GM23248 (cell line): ENCODE data around the gene CLCN6. TPM values are rescaled to one million over a fixed set of nuclear protein-coding genes. Genes with fewer than 3 reads are reported as not detected.

Experiments used
- DNase-seq: peaks from one replicate; pipeline ENCODE4 v3.0.0-alpha.2; 2015
- H2AFZ ChIP-seq: fragments of 200-600 bp; sonication (generic); 2 replicates; pipeline ENCODE4 v1.6.1; 2016; ENCODE audit warnings: antibody characterized with exemption
- H3F3A ChIP-seq: fragments of 200-600 bp; sonication (generic); 2 replicates; pipeline ENCODE4 v1.6.1; 2016; ENCODE audit warnings: mild to moderate bottlenecking, antibody characterized with exemption, mixed run types; ENCODE audit not compliant: insufficient read depth
- H3K27ac ChIP-seq: fragments of 200-600 bp; sonication (generic); 2 replicates; pipeline ENCODE4 v1.5.1; 2016; ENCODE audit warnings: mild to moderate bottlenecking
- H3K27me3 ChIP-seq: fragments of 200-600 bp; sonication (generic); replicated peaks from 2 replicates; pipeline ENCODE4 v1.6.1; 2016; ENCODE audit warnings: mild to moderate bottlenecking; ENCODE audit not compliant: insufficient read depth
- H3K36me3 ChIP-seq: fragments of 200-600 bp; sonication (generic); 2 replicates; pipeline ENCODE4 v1.6.1; 2016; ENCODE audit warnings: low read depth, mild to moderate bottlenecking
- H3K4me1 ChIP-seq: fragments of 200-600 bp; sonication (generic); 2 replicates; pipeline ENCODE4 v1.6.1; 2016; ENCODE audit warnings: mild to moderate bottlenecking; ENCODE audit not compliant: insufficient read depth
- H3K4me2 ChIP-seq: fragments of 200-600 bp; sonication (generic); one replicate; pipeline ENCODE4 v1.6.1; 2016; ENCODE audit warnings: mild to moderate bottlenecking; ENCODE audit not compliant: unreplicated experiment
- H3K4me3 ChIP-seq: fragments of 200-600 bp; sonication (generic); 2 replicates; pipeline ENCODE4 v1.5.1; 2016; ENCODE audit warnings: mild to moderate bottlenecking
- H3K79me2 ChIP-seq: fragments of 200-600 bp; sonication (generic); 2 replicates; pipeline ENCODE4 v1.6.1; 2016; ENCODE audit warnings: mild to moderate bottlenecking; ENCODE audit not compliant: insufficient read depth
- H3K9ac ChIP-seq: fragments of 200-600 bp; sonication (generic); 2 replicates; pipeline ENCODE4 v1.6.1; 2016; ENCODE audit warnings: mild to moderate bottlenecking
- H3K9me2 ChIP-seq: fragments of 200-600 bp; sonication (generic); 2 replicates; pipeline ENCODE4 v1.6.1; 2016; ENCODE audit warnings: mixed run types, mild to moderate bottlenecking, moderate library complexity; ENCODE audit not compliant: insufficient read depth
- H3K9me3 ChIP-seq: fragments of 200-600 bp; sonication (generic); one replicate; pipeline ENCODE4 v1.6.1; 2017; ENCODE audit warnings: low read depth
- H4K20me1 ChIP-seq: fragments of 200-600 bp; sonication (generic); 2 replicates; pipeline ENCODE4 v1.6.0; 2016; ENCODE audit not compliant: insufficient read depth
- EZH2 ChIP-seq: fragments of 200-600 bp; sonication (generic); IDR thresholded peaks from 2 replicates; pipeline ENCODE4 v1.6.1; 2018; ENCODE audit warnings: antibody characterized with exemption, mild to moderate bottlenecking; ENCODE audit not compliant: insufficient read depth, poor library complexity, severe bottlenecking
- EZH2phosphoT487 ChIP-seq: fragments of 200-600 bp; sonication (generic); IDR thresholded peaks from 2 replicates; pipeline ENCODE4 v1.6.1; 2018; ENCODE audit warnings: antibody characterized with exemption, moderate library complexity, mild to moderate bottlenecking, low read depth; ENCODE audit not compliant: insufficient read depth
- WGBS, 2 experiments: methylation state at CpG; one replicate each; pipeline ENCODE4 v1.1.6; 2015 to 2017; ENCODE audit warnings: low lambda C conversion rate in 2 of 2, low coverage in 1 of 2; ENCODE audit errors: missing lambda C conversion rate in 2 of 2; 5-methylcytosine and 5-hydroxymethylcytosine counted together
- in situ Hi-C: fragments of 300-500 bp; cut with MboI; formaldehyde crosslinking; loops from 2 replicates; pipeline ENCODE4 v1.15.0; 2020
- polyA plus RNA-seq: library from polyadenylated mRNA; unstranded; fragments of >200 nt; fragmentation: Nextera tagmentation; extraction: Ambion mirVana; gene quantifications from 2 replicates; pipeline ENCODE4 v1.2.1, GENCODE V29; 2016
- total RNA-seq: library from RNA; depleted of rRNA; stranded (reverse); fragments of >200 nt; shearing (Covaris generic); gene quantifications from 2 replicates; pipeline ENCODE4 v1.2.3, GENCODE V29; 2014

CLCN6 gene
- total and polyA plus RNA-seq, 2 experiments from 2014 or later: 4.9 to 5.4 TPM

GRCh38 chr1:11795238-11795890 is 10.6 kb upstream of the CLCN6 start:
- Histone ChIP-seq H3K79me2 (no peaks in the 10 kb centered on the region), H3F3A (no peaks in the 10 kb centered on the region), H3K9me2 (no peaks in the 10 kb centered on the region), H4K20me1 (no peaks in the 10 kb centered on the region), H3K9me3 (no peaks in the 10 kb centered on the region), H3K9ac (no peak overlapping the region), H3K27me3 (no peaks in the 10 kb centered on the region), H3K27ac (no peak overlapping the region), H2AFZ (no peak overlapping the region), H3K4me2 (no peak overlapping the region), H3K4me3 (no peak overlapping the region), H3K36me3 (peaks cover 5% of the 10 kb centered on the region; the same call in 1 of the 2 replicates), H3K4me1 (peaks cover 13% of the 10 kb centered on the region)
- in situ Hi-C loops: no loop called here
- TF ChIP-seq EZH2phosphoT487 (no peak), EZH2 (no peak)
- DNase-seq: no peak
- 88 to 90% methylated on average over 14 of the region's 14 CpGs for WGBS, 2 experiments

- Histone ChIP-seq H3K79me2 (no peaks in the 10 kb centered on the region), H3K4me3 (no peak overlapping the region)
- DNase-seq: no peak
Observed at GRCh38 chr1:11796036-11796828, 9.8 kb upstream of the CLCN6 start.

GRCh38 chr1:11797525-11798216 is 8.3 kb upstream of the CLCN6 start:
- no peak for TF ChIP-seq EZH2
- no peak for TF ChIP-seq EZH2phosphoT487
- DNase-seq: no peak
- Histone ChIP-seq H2AFZ (no peak overlapping the region), H3K4me1 (no peaks in the 10 kb centered on the region), H3K4me3 (no peak overlapping the region), H4K20me1 (no peaks in the 10 kb centered on the region), H3K9me2 (no peaks in the 10 kb centered on the region), H3K79me2 (peaks cover 6% of the 10 kb centered on the region; the same call in 1 of the 2 replicates), H3K27me3 (no peaks in the 10 kb centered on the region), H3K9me3 (no peaks in the 10 kb centered on the region), H3K4me2 (no peak overlapping the region), H3K9ac (no peak overlapping the region), H3K36me3 (peaks cover 5% of the 10 kb centered on the region; the same call in 1 of the 2 replicates), H3F3A (peaks cover 7% of the 10 kb centered on the region; the same call in 1 of the 2 replicates), H3K27ac (no peak overlapping the region)
- in situ Hi-C loops: no loop called here
- WGBS, 2 experiments: 86% methylated on average over 6 of the region's 6 CpGs

More at GRCh38 chr1:11796036-11796828, 9.8 kb upstream of the CLCN6 start:
- TF ChIP-seq EZH2phosphoT487 (no peak), EZH2 (no peak)
- no peak overlapping the region for H3K9ac ChIP-seq
- H3K4me1 ChIP-seq: peaks cover 6% of the 10 kb centered on the region
- in situ Hi-C loops: no loop called here
- no peaks in the 10 kb centered on the region for H3K9me2 ChIP-seq
- no peak overlapping the region for H2AFZ ChIP-seq
- H3F3A ChIP-seq: no peaks in the 10 kb centered on the region
- H4K20me1 ChIP-seq: no peaks in the 10 kb centered on the region
- no peaks in the 10 kb centered on the region for H3K27me3 ChIP-seq
- no peak overlapping the region for H3K27ac ChIP-seq
- WGBS, 2 experiments: 96 to 98% methylated on average over 14 to 15 of the region's 15 CpGs
- no peak overlapping the region for H3K4me2 ChIP-seq
- no peaks in the 10 kb centered on the region for H3K9me3 ChIP-seq
- peaks cover 5% of the 10 kb centered on the region; the same call in 1 of the 2 replicates for H3K36me3 ChIP-seq

GRCh38 chr1:11799099-11799498 is 6.9 kb upstream of the CLCN6 start:
- in situ Hi-C loops: no loop called here
- TF ChIP-seq EZH2phosphoT487 (no peak), EZH2 (no peak)
- Histone ChIP-seq H3K27ac (no peak overlapping the region), H3F3A (peaks cover 14% of the 10 kb centered on the region), H3K4me2 (no peak overlapping the region), H3K36me3 (peaks cover 4% of the 10 kb centered on the region; the same call in 1 of the 2 replicates), H3K4me3 (no peak overlapping the region), H3K9me3 (no peaks in the 10 kb centered on the region), H3K9ac (no peak overlapping the region), H4K20me1 (no peaks in the 10 kb centered on the region), H3K4me1 (peaks cover 6% of the 10 kb centered on the region), H2AFZ (no peak overlapping the region), H3K9me2 (no peaks in the 10 kb centered on the region), H3K27me3 (no peaks in the 10 kb centered on the region), H3K79me2 (peaks cover 12% of the 10 kb centered on the region; the same call in 1 of the 2 replicates)
- no peak for DNase-seq
- WGBS, 2 experiments: 95 to 97% methylated on average over 5 of the region's 5 CpGs
